Stimulated activated CD8-positive, alpha-beta memory T cell treated with anti-CD3 and anti-CD28 coated beads, Interleukin-15, amount 100 ng/mL, for 1 hour (primary cell): ENCODE measurements around the gene IVNS1ABP.
"Not testable (repeated sequence)": the region's sequence is repeated elsewhere in the genome, so short reads cannot be mapped to it uniquely, and the experiment has no call there.

Experiments
- DNase-seq: peaks from one replicate; pipeline ENCODE4 v3.0.0-alpha.2; 2020; ENCODE audit warnings: low read depth

IVNS1ABP gene

DNA sequence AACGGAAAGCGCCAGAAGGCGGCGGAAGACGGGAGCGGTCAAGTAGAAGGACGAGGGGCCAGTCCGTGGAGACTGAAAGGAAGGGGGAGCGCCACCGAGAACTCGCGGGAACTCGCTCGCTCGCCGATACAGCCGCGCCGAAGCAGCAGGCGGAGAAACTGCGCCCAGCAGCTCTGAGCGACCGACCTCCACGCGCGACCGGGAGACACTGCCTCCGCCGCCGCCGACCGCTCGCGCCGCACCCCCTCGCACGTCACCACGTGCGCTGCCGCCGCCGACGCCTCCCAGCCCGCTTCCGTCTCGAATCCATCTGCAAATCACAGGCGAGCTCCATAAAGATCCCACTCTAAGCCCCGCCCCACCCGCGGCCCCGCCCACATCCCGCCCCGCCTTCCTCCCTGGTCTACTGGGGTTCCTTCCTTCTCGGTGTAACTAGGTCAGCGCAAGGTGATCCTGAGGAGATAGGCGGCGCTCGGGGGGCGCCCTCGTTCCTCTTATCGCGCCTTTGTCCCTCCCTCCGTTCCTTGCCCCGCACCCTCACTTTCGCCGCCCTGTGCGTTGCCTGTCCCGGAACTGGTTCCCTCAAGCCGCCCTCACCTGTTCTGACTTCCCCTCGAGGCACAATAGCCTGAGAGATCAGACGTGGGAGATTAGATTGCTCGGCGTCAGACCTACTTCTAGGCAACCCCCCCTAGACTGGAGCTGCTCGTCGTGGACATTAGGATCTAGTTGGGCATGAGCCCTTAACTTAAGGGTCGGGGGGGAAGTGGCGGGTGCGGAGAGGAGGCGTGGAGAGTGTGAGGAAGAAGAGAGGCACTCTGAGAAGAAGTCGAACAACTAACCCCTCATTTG, at the start of gene IVNS1ABP:
IVNS1ABP (minus strand) TSS at position 210 of the 852 bp plus-strand sequence. CDS start 7,750 bp downstream, outside the sequence.
- DNase-seq, result peak; percentile 90

DNA sequence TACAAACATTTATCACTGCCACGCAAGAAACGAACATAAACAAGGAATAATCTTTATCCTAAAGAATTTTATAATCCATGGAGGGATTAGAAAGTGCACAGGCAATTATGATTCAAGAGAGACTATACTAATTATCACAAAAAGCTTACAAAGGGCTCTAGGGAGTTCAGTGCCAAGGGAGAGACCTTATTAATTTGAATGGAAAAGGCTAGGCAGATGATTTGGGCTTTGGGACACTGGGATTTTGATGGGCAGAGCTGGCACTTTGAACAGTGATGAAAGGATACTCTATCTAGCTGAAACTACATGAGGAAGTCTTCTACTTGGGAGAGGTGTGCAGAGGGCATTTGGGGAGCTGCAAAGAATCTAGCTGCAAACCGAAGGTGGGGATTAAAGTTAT, 48.9 kb upstream of the IVNS1ABP start:
- no peak for DNase-seq

DNA sequence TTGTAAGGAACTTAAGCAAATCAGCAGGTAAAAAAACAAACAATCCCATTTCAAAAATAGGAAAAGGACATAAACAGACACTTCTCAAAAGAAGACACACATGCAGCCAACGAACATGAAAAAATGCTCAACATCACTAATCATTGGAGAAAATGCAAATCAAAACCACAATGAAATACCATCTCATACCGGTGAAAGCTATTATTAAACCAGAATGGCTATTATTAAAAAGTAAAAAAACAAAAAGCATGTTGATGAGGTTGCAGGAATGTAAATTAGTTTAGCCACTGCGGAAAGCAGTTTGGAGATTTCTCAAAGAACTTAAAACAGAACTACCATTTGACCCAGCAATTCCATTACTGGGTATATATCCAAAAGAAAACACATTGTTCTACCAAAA, 47.5 kb upstream of the IVNS1ABP start:
- not testable (repeated sequence) for DNase-seq

- no peak for DNase-seq
These were observed 46.2 kb upstream of the IVNS1ABP start for GRCh38 chr1:185363205-185363604.

GRCh38 chr1:185360714-185361113, 43.7 kb upstream of the IVNS1ABP start:
- no peak for DNase-seq

DNA sequence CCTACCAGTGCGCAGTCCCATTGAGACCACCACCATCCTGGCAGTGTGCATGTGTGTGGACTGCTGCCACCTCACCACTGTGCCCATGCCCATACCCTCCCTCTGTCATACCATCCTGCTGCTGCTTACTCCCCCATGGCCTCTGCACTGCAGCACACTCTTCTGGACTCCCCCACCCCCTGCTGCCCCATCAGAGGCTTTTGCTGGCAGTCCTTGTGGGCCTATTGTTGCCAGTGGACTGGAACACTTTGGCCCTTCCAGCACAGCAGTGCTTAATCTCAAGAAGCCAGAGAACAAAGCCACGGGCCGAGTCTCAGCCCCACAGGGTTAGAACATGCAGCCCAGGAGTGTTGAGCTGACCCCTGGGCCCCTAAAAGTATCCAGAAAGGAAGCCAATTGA, 41.9 kb upstream of the IVNS1ABP start:
- DNase-seq, result no peak

- DNase-seq, result no peak
These were observed 38.9 kb upstream of the IVNS1ABP start for GRCh38 chr1:185355947-185356346.

GRCh38 chr1:185353124-185353523, 36.1 kb upstream of the IVNS1ABP start:
- no peak for DNase-seq

DNA sequence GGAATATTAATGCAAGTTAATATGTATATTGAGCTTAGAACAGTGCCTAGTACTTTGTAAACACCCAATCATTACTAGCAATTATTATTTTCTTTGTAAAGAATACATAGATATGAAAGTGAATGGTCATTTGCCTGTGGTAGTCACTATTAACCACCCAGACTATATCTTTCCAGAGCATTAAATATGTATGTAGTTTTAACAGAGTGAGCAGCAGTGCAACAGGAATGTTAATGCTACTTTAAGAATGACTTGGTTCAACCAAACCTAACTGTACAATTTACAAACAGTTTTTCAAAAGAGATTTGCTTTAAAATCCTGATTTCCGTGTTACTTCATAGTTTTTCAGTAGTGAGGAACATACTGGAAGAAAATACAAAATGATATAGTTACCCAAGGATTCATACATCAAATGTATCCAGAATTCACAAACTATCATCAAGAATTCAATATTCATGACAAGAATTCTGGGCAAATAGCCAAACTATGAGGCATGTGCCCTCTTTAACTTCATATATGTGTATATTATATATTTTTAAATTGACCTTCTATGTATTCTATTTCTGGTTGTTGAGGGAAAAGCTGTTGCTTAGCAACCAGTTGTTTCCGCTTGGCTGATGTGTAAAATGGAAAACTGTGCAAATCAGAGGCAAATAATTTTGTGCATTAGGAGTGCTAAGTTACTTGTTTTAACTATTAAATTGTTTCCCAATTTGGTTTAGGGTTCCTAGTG, 34.9 kb upstream of the IVNS1ABP start:
- DNase-seq, result no peak

DNA sequence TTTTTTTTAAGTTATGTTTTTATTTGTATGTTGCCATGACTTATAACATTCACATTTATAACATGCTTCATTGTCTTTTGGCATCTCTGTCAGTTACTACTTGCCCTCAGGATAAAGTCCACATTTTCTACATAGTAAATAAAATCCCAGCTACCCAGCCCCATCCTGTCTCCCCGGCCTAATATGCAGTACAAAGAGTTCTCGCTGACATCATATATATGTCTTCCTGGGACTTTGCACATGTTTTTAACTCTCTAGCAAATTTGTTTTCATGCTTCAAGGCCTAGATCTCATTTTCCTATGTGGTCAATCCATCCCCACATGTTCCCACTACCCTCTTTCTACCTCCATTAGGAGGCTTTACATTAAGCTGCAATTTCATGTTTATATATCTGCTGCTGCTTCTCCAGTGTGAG, 33.0 kb upstream of the IVNS1ABP start:
- no peak for DNase-seq

DNA sequence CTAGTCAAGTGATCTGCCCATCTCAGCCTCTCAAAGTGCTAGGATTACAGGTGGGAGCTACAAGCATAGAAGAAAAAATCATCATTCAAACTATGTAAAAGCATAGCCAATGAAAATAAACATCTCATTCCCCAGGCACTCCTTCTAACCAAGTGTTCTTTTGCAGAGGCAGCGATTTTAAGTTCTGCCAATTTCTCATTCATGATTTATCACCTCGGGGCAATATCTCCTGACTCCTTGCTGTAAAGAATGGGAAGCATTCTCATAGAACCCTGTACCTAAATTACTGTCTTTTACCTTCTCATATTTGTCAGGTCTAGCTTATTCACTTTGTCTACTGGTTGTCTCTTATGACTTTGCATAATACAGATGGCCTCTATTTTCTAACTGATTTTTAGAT, 32.5 kb upstream of the IVNS1ABP start:
- no peak for DNase-seq

- DNase-seq, result no peak
These were observed 31.9 kb upstream of the IVNS1ABP start for GRCh38 chr1:185348985-185349384.

- no peak for DNase-seq
These were observed 31.3 kb upstream of the IVNS1ABP start for GRCh38 chr1:185348296-185348695.

- DNase-seq, result no peak
These were observed 29.1 kb upstream of the IVNS1ABP start for GRCh38 chr1:185345913-185346720.

DNA sequence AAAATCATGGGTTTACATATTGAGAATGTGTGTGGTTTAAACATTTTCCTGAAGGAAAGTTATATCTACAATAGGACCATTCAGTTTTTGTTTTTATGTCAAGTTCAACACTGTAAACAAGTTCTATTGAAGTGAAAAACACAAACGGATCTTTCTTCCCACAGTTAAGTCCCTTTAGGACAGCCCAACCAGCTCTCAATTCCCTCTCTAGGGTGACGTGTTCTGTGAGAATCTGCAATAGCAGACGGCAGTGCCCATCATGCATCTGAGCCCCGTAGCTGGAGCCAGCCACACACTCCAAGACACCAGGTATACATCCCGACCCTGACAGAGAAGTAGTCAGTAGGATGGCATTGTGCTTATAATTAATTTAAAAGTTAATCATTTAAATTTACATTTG, 26.3 kb upstream of the IVNS1ABP start:
- DNase-seq, result no peak

GRCh38 chr1:185342672-185343259, 25.7 kb upstream of the IVNS1ABP start:
- no peak for DNase-seq

GRCh38 chr1:185342017-185342416, 25.0 kb upstream of the IVNS1ABP start:
- DNase-seq, result no peak

GRCh38 chr1:185341196-185341781, 24.2 kb upstream of the IVNS1ABP start:
- DNase-seq, result no peak

- DNase-seq, result no peak
These were observed 21.9 kb upstream of the IVNS1ABP start for GRCh38 chr1:185338719-185339622.

- DNase-seq, result no peak
These were observed 20.2 kb upstream of the IVNS1ABP start for GRCh38 chr1:185337246-185337645.

- no peak for DNase-seq
These were observed 17.1 kb upstream of the IVNS1ABP start for GRCh38 chr1:185334182-185334581.
